ENCODE data around the gene S100A9.

Gene S100A9

DNA sequence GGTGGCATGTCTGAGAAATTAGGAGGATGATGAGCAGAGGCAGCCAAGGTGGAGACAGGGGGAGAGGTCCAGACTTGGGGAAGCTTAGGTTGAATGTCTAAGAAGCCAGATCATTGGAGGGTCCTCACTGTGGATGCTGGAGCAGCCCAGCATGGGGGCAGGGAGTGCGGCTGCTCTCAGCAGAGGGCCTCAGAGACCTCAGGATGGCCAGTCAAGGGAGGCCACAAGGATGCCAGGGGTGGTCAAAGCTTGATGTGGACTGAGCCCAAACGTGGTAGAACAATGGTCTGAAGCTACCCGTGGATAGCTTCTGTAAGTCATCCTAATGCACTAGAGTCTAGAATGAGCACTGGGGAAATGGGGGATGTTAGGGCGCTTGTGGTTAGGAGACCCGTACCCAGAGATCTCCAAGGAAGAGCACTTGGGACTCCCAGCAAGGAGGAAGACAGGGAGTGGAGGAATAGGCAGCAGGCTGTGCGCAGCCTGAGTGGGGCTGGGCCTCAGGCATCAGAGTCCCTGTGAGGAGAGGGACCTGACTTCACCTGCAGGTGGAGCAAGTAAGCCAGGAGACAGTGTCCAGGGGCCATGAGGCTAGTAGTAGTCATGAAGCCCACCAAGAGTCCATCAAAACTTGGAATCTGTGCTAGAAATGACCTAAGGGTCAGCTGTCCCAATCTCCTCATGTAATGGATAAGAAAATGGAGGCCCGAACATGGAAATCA lies 4.3 kb upstream of the S100A9 start:
- H3K27ac ChIP-seq = no peak overlapping the region
- TF ChIP-seq, protein P1, sequence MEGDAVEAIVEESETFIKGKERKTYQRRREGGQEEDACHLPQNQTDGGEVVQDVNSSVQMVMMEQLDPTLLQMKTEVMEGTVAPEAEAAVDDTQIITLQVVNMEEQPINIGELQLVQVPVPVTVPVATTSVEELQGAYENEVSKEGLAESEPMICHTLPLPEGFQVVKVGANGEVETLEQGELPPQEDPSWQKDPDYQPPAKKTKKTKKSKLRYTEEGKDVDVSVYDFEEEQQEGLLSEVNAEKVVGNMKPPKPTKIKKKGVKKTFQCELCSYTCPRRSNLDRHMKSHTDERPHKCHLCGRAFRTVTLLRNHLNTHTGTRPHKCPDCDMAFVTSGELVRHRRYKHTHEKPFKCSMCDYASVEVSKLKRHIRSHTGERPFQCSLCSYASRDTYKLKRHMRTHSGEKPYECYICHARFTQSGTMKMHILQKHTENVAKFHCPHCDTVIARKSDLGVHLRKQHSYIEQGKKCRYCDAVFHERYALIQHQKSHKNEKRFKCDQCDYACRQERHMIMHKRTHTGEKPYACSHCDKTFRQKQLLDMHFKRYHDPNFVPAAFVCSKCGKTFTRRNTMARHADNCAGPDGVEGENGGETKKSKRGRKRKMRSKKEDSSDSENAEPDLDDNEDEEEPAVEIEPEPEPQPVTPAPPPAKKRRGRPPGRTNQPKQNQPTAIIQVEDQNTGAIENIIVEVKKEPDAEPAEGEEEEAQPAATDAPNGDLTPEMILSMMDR (conservative IDR thresholded peaks at IDR 0.05) = peak; percentile 26
- no peak for TF ChIP-seq ZFX (IDR thresholded peaks at IDR 0.05)

DNA sequence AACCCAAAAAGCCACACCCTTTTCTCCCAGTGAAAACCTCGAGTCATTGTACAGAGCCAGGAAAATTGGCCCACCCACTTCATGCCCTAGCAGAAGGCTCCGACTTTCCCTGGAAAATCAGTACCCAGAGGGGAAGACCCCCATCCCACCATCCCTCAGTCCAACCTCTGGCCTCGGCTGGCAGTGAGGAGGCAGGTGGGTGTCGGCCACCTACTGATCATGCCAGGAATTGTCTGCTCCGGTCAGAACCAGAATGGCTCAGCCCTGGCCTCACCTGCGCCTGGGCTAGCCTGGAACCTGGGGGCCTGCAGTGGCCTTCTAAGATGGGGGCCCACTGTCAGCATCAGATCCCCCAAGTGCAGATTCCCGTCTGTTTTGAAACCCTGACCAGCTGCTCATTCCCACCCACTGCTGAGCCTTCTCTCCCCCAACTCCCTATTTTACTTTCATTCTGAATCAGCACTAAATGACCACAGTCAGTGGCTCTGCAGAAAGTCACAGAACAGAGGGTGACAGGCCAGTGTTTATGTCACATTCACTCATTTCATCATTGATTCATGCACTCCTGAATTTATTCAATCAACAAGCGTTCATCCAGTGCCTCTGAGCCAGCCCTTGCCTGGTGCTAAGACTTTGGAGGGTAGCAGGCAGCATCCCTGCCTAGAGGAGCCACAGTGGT lies 3.0 kb upstream of the S100A9 start:
- H3K27ac ChIP-seq = no peak overlapping the region
- TF ChIP-seq, protein P1 (conservative IDR thresholded peaks at IDR 0.05) = no peak
- no peak for TF ChIP-seq ZFX (IDR thresholded peaks at IDR 0.05)

DNA sequence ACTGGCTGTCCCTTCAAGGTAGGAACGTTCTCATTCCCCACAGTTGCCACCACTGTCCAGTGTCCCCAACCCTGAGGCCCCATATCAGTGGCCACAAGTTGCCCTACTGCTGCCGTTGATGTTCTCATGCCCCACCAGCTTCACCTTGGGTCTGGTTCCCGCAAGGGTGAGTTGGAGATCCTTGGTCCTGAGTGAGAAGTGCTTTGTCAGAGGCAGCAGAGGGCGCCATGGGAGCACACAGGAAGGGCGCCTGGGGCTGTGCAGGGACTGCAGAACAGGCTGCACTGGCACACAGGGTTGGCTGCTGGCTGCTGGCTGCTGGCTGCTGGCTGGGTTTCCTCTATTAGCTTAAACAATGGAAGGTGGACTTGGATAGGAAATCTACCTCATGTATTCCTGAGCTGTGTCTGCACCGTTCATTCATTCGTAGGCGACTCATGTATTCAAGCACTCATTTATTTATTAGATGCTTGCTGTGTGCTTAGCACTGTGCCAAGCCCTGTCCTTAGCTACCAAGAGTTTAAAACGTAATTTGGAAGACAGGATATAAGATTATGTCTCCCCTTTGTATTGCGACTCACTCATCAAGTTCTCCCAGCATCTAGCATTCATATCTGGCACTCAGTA lies 2.1 kb upstream of the S100A9 start:
- no peak overlapping the region for H3K27ac ChIP-seq
- TF ChIP-seq, protein P1 (conservative IDR thresholded peaks at IDR 0.05) = peak; percentile 86
- TF ChIP-seq ZFX (IDR thresholded peaks at IDR 0.05) = no peak

DNA sequence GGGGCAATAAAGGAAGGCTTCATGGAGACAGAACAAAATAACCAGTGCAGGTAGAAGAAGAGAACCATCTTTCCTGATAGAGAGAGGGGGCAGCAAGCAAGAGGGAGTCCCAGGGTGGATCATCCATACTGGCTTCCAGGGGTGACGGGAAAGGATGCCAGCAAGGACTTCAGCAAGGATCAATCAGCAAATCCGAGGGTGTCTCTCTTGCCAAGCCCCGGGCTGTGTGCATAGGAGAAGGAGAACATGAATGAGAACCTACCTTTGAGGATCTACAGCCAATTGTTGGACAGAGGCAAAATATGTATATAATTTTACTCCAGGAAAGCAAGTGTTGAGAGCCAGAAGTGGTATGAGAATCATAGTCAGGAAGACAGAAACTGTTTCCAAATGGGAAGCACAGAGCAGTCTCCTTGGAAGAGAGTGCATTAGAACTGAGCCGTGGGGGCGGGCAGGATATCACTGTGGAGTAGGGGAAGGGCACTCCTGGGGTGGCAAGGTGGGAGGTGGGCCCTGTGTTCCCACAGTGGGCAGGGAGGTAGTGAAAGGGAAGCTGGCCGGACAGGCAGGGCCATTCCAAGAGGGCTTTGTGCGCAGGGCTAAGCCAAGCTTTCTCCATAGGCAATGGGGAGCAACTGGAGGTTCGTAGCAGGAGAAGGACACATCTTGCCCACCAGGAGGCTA lies 1.1 kb upstream of the S100A9 start:
- TF ChIP-seq ZFX (IDR thresholded peaks at IDR 0.05) = no peak
- TF ChIP-seq, protein P1 (conservative IDR thresholded peaks at IDR 0.05) = no peak
- H3K27ac ChIP-seq = no peak overlapping the region

DNA sequence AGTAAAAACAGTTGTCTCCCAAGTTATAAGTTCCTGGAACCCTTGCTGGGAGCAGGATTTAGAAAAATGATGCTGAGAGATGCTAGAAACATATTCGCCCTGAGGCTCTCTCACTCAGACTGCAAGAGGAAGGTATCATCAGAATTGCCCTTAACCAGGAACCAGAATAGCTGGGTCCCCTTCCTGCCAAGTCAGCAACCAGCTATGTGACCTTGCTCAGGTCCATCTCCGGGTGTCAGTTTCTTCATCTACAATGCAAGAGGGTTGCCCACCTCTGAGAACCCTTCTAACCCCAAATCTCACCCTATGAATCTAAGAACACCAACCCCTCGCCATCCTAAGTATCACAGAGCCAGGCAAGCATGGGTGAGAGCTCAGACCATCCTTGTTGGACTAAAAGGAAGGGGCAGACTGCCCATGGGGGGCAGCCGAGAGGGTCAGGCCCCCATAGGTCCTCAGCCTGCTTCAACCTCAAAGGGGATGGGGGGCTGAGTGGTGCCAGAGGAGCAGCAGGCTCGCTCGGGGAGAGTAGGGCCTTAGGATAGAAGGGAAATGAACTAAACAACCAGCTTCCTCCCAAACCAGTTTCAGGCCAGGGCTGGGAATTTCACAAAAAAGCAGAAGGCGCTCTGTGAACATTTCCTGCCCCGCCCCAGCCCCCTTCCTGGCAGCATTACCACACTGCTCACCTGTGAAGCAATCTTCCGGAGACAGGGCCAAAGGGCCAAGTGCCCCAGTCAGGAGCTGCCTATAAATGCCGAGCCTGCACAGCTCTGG lies 390 bp upstream of the S100A9 start:
- H3K27ac ChIP-seq = no peak overlapping the region; the same call in 1 of the 2 replicates
- TF ChIP-seq ZFX (IDR thresholded peaks at IDR 0.05) = no peak
- TF ChIP-seq, protein P1 (conservative IDR thresholded peaks at IDR 0.05) = no peak

DNA sequence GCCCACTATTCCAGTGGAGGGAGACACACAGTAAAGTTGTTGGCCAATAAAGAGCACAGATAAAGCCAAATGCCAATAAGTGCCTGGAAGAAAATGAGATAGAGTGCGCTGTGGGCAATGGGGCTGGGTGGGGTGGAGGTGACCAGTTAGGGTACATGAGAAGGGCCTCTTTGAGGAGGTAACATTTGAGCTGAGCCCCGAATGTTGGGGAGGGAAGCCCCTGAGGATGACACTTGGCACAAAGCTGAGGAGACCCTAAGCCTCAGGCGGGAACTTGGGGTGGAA lies 979 bp downstream of the S100A9 start:
- no peak for TF ChIP-seq ZFX (IDR thresholded peaks at IDR 0.05)
- TF ChIP-seq, protein P1 (conservative IDR thresholded peaks at IDR 0.05) = no peak
- no peak overlapping the region for H3K27ac ChIP-seq

Measured in C4-2B (cell line).